Esophagus muscularis mucosa (tissue), 4 donors: ENCODE measurements around the gene CX3CL1. TPM values are rescaled to one million over a fixed set of nuclear protein-coding genes. Genes with fewer than 3 reads are reported as not detected.

Experiments used
- DNase-seq: peaks from one replicate; pipeline ENCODE4 v3.0.0-alpha.2; 2017; ENCODE audit errors: extremely low spot score
- H3K27ac ChIP-seq, 4 donors: fragments of 200-600 bp; sonication (generic); replicated peaks in 1 of 4; 1 replicate in 3 of 4; 2 replicates in 1 of 4; pipeline ENCODE4 v1.5.1; 2016 to 2019; ENCODE audit warnings: mild to moderate bottlenecking in 1 of 4
- H3K27me3 ChIP-seq, 4 donors: fragments of 200-600 bp; sonication (generic); one replicate each; pipeline versions ENCODE4 v1.5.1 to v1.6.0; 2016 to 2019
- H3K36me3 ChIP-seq, 4 donors: fragments of 200-600 bp; sonication (generic); one replicate each; pipeline ENCODE4 v1.5.1; 2016 to 2019
- H3K4me1 ChIP-seq, 4 donors: fragments of 200-600 bp; sonication (generic); one replicate each; pipeline ENCODE4 v1.5.1; 2016 to 2019
- H3K4me3 ChIP-seq, 4 donors: fragments of 200-600 bp; sonication (generic); 1 replicate in 2 of 4; 2 replicates in 2 of 4; pipeline ENCODE4 v1.5.1; 2016 to 2019; ENCODE audit warnings: mild to moderate bottlenecking in 4 of 4, moderate library complexity in 1 of 4
- H3K9me3 ChIP-seq, 4 donors: fragments of 200-600 bp; sonication (generic); 1 replicate in 3 of 4; 2 replicates in 1 of 4; pipeline ENCODE4 v1.5.1; 2016 to 2019
- EP300 ChIP-seq: sonication (generic); formaldehyde crosslinking; IDR thresholded peaks from one replicate; pipeline ENCODE4 v1.6.1; 2017; ENCODE audit warnings: antibody characterized with exemption
- POLR2A ChIP-seq: fragments of 450-650 bp; IDR thresholded peaks from one replicate; pipeline ENCODE4 v1.6.1; 2017; ENCODE audit warnings: antibody characterized with exemption, moderate library complexity, mild to moderate bottlenecking, low read depth
- POLR2AphosphoS5 ChIP-seq, 2 donors: sonication (generic); formaldehyde crosslinking; IDR thresholded peaks; one replicate each; pipeline ENCODE4 v1.6.1; 2017; ENCODE audit warnings: antibody characterized with exemption in 2 of 2
- WGBS: methylation state at CpG from one replicate; pipeline ENCODE4 v1.1.5; 2018; 5-methylcytosine and 5-hydroxymethylcytosine counted together
- intact Hi-C: fragments of 100-400 bp; cut with DNase I; formaldehyde crosslinking; loops from one replicate; pipeline ENCODE4 v1.15.1; 2023
- total RNA-seq, 4 donors: library from RNA; depleted of rRNA; stranded (reverse); fragments of >200 nt; gene quantifications; one replicate each; pipeline versions ENCODE4 v1.1.0 to v1.2.1, GENCODE V29; 2016
- TF ChIP-seq, protein P1 (sequence below), 3 experiments: fragments of 200-600 bp in 2 of 3; fragments of 450-650 bp in 1 of 3; sonication (generic) in 2 of 3; IDR thresholded peaks; one replicate each; pipeline ENCODE4 v1.5.1; 2017 to 2019; ENCODE audit warnings: antibody characterized with exemption in 3 of 3, mild to moderate bottlenecking in 2 of 3, moderate library complexity in 1 of 3

Gene CX3CL1
- total RNA-seq: 10 to 100 TPM; 26.8 to 40.4 (median 29.9) TPM

DNA sequence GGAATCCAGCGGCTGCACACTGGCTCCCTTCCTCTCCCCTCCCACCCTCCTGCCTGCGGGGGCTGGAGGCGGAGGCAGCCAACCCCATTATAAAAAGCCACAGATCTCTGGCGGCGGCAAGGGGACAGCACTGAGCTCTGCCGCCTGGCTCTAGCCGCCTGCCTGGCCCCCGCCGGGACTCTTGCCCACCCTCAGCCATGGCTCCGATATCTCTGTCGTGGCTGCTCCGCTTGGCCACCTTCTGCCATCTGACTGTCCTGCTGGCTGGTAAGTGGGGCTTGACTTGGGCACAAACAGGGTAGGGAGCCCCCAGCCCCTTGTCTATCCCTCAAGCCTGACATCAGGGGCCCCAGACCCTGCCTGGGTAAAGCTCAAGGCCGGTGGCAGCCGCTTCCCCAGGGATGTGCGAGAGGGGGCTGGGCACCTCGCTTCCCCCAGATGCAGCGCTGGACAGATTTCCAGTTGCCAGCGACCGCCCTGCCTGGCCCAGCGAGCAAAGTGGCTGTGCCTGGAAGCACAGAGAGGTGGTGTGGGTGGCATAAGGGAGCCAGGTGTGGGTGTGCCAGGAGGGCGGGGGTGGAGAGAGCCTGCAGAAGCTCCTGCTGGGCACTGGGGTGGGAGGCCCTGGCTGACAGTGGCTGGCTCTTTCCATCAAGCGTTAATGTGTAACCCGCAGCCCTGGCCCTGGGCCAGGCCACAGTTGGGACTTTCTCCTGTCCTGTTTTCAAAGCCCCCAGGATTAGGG is at the start of gene CX3CL1:
TSS of gene CX3CL1 (plus strand) at position 119 of the 745 bp plus-strand sequence. CDS start at position 198, 79 bp downstream.
- no peak for DNase-seq
- intact Hi-C loops: loop anchor here (2.0 to 5.0 kb wide), 2 partner anchors 45 to 72 kb away; no protein-coding TSS in a partner anchor

DNA sequence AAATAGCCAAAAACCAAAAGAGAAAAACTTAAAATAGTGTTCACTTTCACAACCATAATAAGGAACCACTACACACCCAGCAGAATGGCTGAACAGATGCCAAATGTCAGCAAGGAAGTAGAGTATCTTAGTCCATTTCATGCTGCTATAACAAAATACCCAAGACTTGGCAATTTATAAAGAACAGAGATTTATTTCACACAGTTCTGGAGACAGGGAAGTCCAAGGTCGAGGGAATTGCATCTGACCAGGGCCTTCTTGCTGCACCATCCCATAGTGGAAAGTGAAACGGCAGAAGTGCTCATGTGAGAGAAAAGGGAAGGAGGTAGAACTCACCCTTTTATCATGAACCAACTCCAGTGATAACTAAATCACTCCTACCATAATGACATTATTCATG is 47.5 kb upstream of the CX3CL1 start:
- peak; percentile 68 for DNase-seq
- intact Hi-C loops: no loop called here
- TF ChIP-seq POLR2AphosphoS5 (IDR thresholded peaks at IDR 0.05) (no peak), EP300 (no peak), POLR2A (no peak)
- TF ChIP-seq, protein P1, sequence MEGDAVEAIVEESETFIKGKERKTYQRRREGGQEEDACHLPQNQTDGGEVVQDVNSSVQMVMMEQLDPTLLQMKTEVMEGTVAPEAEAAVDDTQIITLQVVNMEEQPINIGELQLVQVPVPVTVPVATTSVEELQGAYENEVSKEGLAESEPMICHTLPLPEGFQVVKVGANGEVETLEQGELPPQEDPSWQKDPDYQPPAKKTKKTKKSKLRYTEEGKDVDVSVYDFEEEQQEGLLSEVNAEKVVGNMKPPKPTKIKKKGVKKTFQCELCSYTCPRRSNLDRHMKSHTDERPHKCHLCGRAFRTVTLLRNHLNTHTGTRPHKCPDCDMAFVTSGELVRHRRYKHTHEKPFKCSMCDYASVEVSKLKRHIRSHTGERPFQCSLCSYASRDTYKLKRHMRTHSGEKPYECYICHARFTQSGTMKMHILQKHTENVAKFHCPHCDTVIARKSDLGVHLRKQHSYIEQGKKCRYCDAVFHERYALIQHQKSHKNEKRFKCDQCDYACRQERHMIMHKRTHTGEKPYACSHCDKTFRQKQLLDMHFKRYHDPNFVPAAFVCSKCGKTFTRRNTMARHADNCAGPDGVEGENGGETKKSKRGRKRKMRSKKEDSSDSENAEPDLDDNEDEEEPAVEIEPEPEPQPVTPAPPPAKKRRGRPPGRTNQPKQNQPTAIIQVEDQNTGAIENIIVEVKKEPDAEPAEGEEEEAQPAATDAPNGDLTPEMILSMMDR (IDR thresholded peaks at IDR 0.05): no peak
- Histone ChIP-seq H3K4me3 (no peak overlapping the region), H3K9me3 (peaks cover 0 to 9% (median 1%) of the 10 kb centered on the region in 4 donors), H3K27me3 (no peaks in the 10 kb centered on the region), H3K27ac (no peak overlapping the region), H3K4me1 (no peaks in the 10 kb centered on the region), H3K36me3 (no peaks in the 10 kb centered on the region)
- WGBS: 68% methylated on average over 2 of the region's 2 CpGs

More for the DNA sequence above, at the start of gene CX3CL1:
- WGBS: 9% methylated on average over 17 of the region's 23 CpGs
- TF ChIP-seq EP300: no peak
- peak; percentile 58 for TF ChIP-seq POLR2A
- TF ChIP-seq POLR2AphosphoS5 (IDR thresholded peaks at IDR 0.05): peak; percentile 91 to 97
- TF ChIP-seq, protein P1 (IDR thresholded peaks at IDR 0.05): peak in 1 of 3 experiments; percentile 40
- Histone ChIP-seq H3K27ac (peak within 1 kb of the TSS; percentile 95 to 97 (median 96)), H3K36me3 (no peaks in the 10 kb centered on the region), H3K4me3 (peak within 1 kb of the TSS; percentile 75 to 83 (median 80)), H3K4me1 (peaks cover 34 to 63% (median 58%) of the 10 kb centered on the region in 4 donors), H3K9me3 (no peaks in the 10 kb centered on the region), H3K27me3 (no peaks in the 10 kb centered on the region)

DNA sequence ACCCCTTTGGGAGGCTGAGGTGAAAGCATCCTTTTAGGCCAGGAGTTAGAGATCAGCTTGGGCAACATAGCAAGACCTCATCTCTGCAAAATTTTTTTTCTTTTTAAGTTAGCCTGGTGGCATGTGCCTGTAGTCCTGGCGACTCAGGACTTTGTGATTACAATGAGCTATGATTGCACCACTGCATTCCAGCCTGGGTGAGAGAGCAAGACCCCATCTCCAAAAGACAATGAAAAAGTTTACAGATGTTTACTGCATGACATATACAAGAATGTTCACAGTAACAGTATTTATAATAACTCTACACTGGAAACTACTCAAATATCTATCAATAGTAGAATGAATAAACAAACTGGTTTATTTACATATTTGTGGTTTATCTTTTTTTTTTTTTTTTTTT is 46.8 kb upstream of the CX3CL1 start:
- H3K4me1 ChIP-seq: no peaks in the 10 kb centered on the region
- no peak for DNase-seq
- WGBS: 72% methylated on average over 1 of the region's 1 CpG
- H3K36me3 ChIP-seq: no peaks in the 10 kb centered on the region
- peaks cover 0 to 9% (median 1%) of the 10 kb centered on the region in 4 donors for H3K9me3 ChIP-seq
- no peak overlapping the region for H3K27ac ChIP-seq
- H3K27me3 ChIP-seq: no peaks in the 10 kb centered on the region
- H3K4me3 ChIP-seq: no peak overlapping the region
- TF ChIP-seq, protein P1 (IDR thresholded peaks at IDR 0.05): no peak
- TF ChIP-seq POLR2A: no peak
- intact Hi-C loops: no loop called here

DNA sequence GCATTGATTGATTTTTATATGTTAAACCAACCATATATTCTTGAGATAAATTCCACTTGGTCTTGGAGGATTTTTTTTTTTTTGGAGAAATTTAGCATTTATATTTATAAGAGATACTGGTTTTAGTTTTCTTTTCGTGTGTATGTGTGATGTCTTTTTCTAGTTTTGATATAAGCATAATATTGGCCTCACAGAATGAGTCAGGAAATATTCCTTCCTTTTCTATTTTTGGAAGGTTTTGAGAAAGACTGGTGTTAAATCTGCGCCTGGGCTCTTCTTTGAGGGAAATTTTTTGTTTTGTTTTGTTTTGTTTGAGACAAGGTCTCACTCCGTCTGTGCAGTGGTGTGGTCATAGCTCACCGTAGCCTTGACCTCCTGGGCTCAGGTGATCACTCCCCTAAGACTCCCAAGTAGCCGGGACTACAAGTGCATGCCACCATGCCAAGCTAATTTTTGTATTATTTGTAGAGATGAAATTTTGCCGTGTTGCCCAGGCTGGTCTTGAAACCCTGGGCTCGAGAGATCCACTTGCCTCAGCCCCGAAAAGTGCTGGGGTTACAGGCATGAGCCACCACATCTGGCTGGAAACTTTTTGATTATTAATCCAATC is 42.5 kb upstream of the CX3CL1 start:
- intact Hi-C loops: no loop called here

More for the DNA sequence above, 42.5 kb upstream of the CX3CL1 start:
- H3K27me3 ChIP-seq: no peaks in the 10 kb centered on the region
- no peak overlapping the region for H3K27ac ChIP-seq
- no peak overlapping the region for H3K4me3 ChIP-seq
- 78% methylated on average over 8 of the region's 8 CpGs for WGBS
- H3K4me1 ChIP-seq: no peaks in the 10 kb centered on the region
- no peaks in the 10 kb centered on the region for H3K36me3 ChIP-seq
- DNase-seq: peak; percentile 70
- TF ChIP-seq, protein P1 (IDR thresholded peaks at IDR 0.05): no peak
- TF ChIP-seq EP300 (no peak), POLR2A (no peak), POLR2AphosphoS5 (IDR thresholded peaks at IDR 0.05) (no peak)
- peaks cover 0 to 9% (median 4%) of the 10 kb centered on the region in 4 donors for H3K9me3 ChIP-seq
